Gastroesophageal sphincter (tissue), 4 donors: ENCODE data around the gene PPFIA4. TPM values are rescaled to one million over a fixed set of nuclear protein-coding genes. Genes with fewer than 3 reads are reported as not detected.

Experiments
- ATAC-seq: fragments of 150-250 bp; one replicate; pipeline ENCODE4 v1.9.1; 2016; ENCODE audit warnings: mild to moderate bottlenecking, moderate library complexity
- H3K27ac ChIP-seq, 4 donors: fragments of 200-600 bp; sonication (generic) in 3 of 4; 1 replicate in 3 of 4; 2 replicates in 1 of 4; pipeline ENCODE4 v1.5.1; 2016 to 2019
- H3K27me3 ChIP-seq: fragments of 200-600 bp; sonication (generic); one replicate; pipeline ENCODE4 v1.5.1; 2019
- H3K36me3 ChIP-seq, 2 donors: fragments of 200-600 bp; sonication (generic); one replicate each; pipeline ENCODE4 v1.5.1; 2019; ENCODE audit warnings: control low read depth in 1 of 2
- H3K4me1 ChIP-seq, 3 donors: fragments of 200-600 bp; sonication (generic); 1 replicate in 2 of 3; 2 replicates in 1 of 3; pipeline ENCODE4 v1.5.1; 2016 to 2019; ENCODE audit warnings: control low read depth in 2 of 3
- H3K4me3 ChIP-seq, 2 donors: fragments of 200-600 bp; sonication (generic); one replicate each; pipeline ENCODE4 v1.5.1; 2019; ENCODE audit warnings: mild to moderate bottlenecking in 1 of 2, moderate library complexity in 1 of 2
- H3K9me3 ChIP-seq, 3 donors: fragments of 200-600 bp; sonication (generic); one replicate each; pipeline ENCODE4 v1.5.1; 2017 to 2019; ENCODE audit warnings: control low read depth in 2 of 3
- EP300 ChIP-seq: sonication (generic); formaldehyde crosslinking; IDR thresholded peaks from one replicate; pipeline ENCODE4 v1.6.1; 2017; ENCODE audit warnings: antibody characterized with exemption, mild to moderate bottlenecking
- POLR2A ChIP-seq, 2 donors: fragments of 450-650 bp; IDR thresholded peaks; one replicate each; pipeline ENCODE4 v1.6.1; 2017; ENCODE audit warnings: antibody characterized with exemption in 2 of 2, mild to moderate bottlenecking in 2 of 2, moderate library complexity in 1 of 2
- POLR2AphosphoS5 ChIP-seq: sonication (generic); formaldehyde crosslinking; IDR thresholded peaks from one replicate; pipeline ENCODE4 v1.6.1; 2017; ENCODE audit warnings: antibody characterized with exemption
- WGBS, 2 donors: methylation state at CpG; one replicate each; pipeline ENCODE4 v1.1.5; 2018; ENCODE audit warnings: low coverage in 1 of 2; 5-methylcytosine and 5-hydroxymethylcytosine counted together
- total RNA-seq, 4 donors: library from RNA; depleted of rRNA; stranded (reverse); fragments of >200 nt; gene quantifications; one replicate each; pipeline ENCODE4 v1.1.0, GENCODE V29; 2016
- TF ChIP-seq, protein P1 (sequence below), 4 experiments: fragments of 200-600 bp in 2 of 4; fragments of 450-650 bp in 2 of 4; sonication (generic) in 1 of 4; IDR thresholded peaks; one replicate each; pipeline ENCODE4 v1.5.1; 2017 to 2019; ENCODE audit warnings: antibody characterized with exemption in 4 of 4, mild to moderate bottlenecking in 2 of 4, moderate library complexity in 2 of 4

Gene PPFIA4
- total RNA-seq, 4 donors from 2014 or later: 0.81 to 10.5 (median 1.7) TPM

DNA sequence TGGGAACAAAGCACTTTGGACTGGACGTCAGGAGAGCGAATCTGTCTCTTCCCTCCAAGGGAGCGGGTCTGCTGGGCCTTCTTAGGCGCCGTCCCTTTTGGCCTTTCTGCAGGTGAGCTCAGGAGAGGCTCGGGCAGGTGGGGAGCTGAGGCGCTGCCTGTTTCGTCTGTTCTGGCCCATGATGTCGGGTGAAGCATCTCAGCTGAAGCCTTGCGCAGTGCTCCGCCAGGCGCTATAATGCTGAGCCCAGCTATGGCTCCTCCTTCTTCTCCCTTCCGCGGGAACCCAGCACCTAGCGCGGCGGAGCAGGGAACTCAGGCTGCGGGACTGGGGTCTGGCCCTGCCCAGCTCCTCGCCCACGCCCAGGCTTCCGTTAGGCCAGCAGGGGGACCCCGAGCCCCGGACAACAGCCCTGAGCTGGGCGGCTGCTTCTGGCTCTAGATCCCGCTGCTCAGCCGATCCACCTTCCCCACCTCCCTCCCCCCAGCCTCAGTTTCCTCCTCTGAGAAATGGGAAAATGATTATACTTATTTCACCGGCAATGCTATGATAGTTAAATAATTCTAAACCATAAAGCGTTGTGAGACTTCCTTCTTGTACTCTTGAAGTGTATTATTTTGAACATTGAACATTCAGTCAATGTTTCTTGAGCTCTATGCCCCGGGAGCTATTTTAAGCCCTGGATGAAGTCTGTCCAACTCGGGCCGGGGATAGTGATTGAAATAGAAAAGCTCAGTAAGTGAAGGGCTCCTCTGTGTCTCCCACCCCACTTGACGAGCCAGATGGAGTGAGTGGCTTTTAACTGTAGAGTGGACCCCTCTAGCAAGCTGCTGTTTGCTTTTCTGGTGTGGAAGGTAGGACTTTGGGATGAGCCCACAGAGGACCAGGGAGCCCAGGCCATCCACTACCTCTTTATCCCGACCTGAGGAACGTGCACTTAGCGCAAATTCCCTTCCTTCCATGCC is 91.6 kb downstream of the PPFIA4 start:
- ATAC-seq: peak; percentile 88
- H3K4me3 ChIP-seq: no peak overlapping the region

DNA sequence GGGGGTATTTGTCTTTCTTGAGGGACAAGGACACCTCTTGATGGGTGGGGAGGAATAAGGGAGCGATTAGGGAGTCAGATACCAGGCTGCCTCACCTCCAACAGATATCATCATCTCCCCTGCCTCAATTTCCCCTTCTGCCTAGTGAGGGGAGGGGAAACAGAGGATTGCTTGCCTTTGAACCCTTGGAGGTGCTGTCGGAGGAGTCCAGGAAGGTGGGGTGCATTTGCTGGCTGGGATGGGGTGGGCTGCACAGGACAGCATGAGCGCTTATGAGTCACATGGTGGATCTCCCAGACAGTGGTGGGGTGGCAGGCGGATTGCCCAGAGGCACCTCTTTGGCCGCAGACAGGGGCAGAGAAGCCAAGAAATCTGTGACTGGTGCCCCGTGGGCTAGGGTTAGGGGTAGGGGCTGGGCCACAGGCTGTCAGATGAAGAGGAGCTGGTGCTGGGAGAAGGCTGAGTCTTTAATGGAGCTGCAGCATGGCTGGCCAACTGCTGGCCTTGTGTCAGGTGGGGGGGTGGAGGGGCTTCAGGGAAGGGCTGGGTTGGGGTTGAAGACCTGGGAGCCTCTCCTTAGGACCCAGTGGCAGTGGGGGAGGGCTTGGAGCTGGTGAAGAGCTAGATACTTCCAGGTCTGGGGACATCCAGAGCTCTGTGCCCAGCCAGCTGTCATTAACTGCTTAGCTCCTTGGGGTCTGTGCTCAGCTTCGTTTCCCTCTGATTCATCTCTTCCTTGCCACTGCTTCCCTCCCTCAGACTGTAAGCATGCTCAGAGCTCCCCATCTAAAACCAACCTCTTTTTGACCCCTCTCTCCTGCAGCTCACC is 94.2 kb downstream of the PPFIA4 start:
- Histone ChIP-seq H3K27me3 (peaks cover 94% of the 10 kb centered on the region), H3K9me3 (no peaks in the 10 kb centered on the region), H3K4me1 (peaks cover 0 to 9% (median 0%) of the 10 kb centered on the region in 3 donors), H3K36me3 (no peaks in the 10 kb centered on the region), H3K4me3 (no peak overlapping the region), H3K27ac (no peak overlapping the region)
- 52% methylated on average over 2 of the region's 7 CpGs; no CpG with 5 or more reads in 1 of the 2 donors for WGBS, 2 donors
- TF ChIP-seq POLR2AphosphoS5: no peak
- no peak for TF ChIP-seq POLR2A (IDR thresholded peaks at IDR 0.05)
- TF ChIP-seq, protein P1, sequence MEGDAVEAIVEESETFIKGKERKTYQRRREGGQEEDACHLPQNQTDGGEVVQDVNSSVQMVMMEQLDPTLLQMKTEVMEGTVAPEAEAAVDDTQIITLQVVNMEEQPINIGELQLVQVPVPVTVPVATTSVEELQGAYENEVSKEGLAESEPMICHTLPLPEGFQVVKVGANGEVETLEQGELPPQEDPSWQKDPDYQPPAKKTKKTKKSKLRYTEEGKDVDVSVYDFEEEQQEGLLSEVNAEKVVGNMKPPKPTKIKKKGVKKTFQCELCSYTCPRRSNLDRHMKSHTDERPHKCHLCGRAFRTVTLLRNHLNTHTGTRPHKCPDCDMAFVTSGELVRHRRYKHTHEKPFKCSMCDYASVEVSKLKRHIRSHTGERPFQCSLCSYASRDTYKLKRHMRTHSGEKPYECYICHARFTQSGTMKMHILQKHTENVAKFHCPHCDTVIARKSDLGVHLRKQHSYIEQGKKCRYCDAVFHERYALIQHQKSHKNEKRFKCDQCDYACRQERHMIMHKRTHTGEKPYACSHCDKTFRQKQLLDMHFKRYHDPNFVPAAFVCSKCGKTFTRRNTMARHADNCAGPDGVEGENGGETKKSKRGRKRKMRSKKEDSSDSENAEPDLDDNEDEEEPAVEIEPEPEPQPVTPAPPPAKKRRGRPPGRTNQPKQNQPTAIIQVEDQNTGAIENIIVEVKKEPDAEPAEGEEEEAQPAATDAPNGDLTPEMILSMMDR (IDR thresholded peaks at IDR 0.05): no peak
- TF ChIP-seq EP300: no peak
- no peak for ATAC-seq

More for the DNA sequence above, 91.6 kb downstream of the PPFIA4 start:
- peaks cover 68% of the 10 kb centered on the region for H3K27me3 ChIP-seq
- 8 to 30% methylated on average over 13 to 17 of the region's 35 CpGs for WGBS, 2 donors
- no peak for TF ChIP-seq POLR2AphosphoS5
- no peak for TF ChIP-seq EP300
- TF ChIP-seq, protein P1 (IDR thresholded peaks at IDR 0.05): peak in 3 of 4 experiments; percentile 71 to 89 (median 79)
- no peak for TF ChIP-seq POLR2A (IDR thresholded peaks at IDR 0.05)
- no peaks in the 10 kb centered on the region for H3K36me3 ChIP-seq
- peaks cover 0 to 9% (median 0%) of the 10 kb centered on the region in 3 donors for H3K4me1 ChIP-seq
- H3K27ac ChIP-seq: no peak overlapping the region
- no peaks in the 10 kb centered on the region for H3K9me3 ChIP-seq

DNA sequence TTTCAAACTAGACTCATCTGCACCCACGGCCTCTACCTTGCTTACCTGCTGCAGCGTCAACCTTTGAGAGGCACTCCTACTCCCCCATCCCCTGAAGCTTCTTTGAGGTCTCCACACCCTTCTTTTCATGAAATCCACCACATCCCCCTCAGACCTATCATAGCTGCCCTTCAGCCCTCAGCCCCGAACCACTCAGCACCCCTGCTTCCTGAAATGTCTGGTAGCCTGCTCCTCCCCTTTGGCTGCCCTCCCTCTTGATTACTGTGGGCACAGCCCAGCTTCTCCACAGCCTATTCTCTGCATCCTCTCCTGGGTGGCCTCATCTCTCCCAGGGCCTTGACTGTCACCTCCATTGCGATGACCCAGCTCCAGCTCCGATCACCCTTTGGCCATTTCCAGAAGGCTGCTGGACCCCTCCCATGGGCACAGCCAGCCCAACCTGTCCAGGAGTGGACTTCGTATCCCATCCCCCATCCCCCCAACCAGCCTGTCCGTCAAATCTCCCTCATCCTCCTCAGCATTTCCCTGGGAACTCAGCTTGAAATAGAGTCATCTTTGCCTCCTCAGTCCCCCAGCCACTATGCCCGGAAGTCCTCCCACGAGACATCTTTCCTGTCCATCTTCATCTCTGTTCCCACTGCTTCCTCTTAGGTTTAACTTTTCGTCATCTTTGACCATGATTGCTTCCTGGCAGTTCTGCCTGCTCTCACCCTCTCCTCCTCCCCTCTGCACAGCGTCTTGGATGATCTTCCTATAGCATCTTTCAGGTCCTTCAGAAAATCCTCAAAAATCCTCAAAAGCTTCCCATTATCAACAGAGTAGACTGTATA is 95.1 kb downstream of the PPFIA4 start:
- Histone ChIP-seq H3K4me3 (no peak overlapping the region), H3K27me3 (peaks cover 98% of the 10 kb centered on the region), H3K9me3 (no peaks in the 10 kb centered on the region), H3K36me3 (no peaks in the 10 kb centered on the region), H3K4me1 (peaks cover 0 to 15% (median 4%) of the 10 kb centered on the region in 3 donors), H3K27ac (no peak overlapping the region)
- TF ChIP-seq EP300: no peak
- TF ChIP-seq POLR2AphosphoS5: no peak
- TF ChIP-seq, protein P1 (IDR thresholded peaks at IDR 0.05): no peak
- no peak for TF ChIP-seq POLR2A (IDR thresholded peaks at IDR 0.05)
- WGBS, 2 donors: 62 to 77% methylated on average over 8 to 11 of the region's 11 CpGs
- no peak for ATAC-seq

DNA sequence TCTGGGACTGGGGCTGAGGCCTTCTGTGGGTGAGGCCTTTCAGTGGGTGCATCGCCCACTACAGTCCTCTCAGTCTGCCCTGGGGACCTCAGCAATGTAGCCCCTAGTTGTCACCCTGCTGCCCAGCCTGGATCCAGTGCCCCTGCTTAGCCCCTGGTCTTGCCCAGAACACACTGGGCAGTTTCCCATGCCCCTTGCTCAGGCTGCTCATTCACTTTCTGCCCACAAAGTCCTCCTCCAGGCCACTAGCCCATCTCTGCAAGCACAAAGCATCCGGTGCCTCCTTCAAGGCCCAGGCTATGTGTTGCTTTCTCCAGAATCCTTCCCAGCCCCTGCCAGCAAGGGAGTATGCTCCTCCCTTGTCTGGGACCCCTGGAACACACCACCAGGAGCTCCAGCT is 95.9 kb downstream of the PPFIA4 start:
- no peaks in the 10 kb centered on the region for H3K36me3 ChIP-seq
- no peak overlapping the region for H3K4me3 ChIP-seq
- peaks cover 0 to 23% (median 12%) of the 10 kb centered on the region in 3 donors for H3K4me1 ChIP-seq
- no peak for TF ChIP-seq EP300
- TF ChIP-seq POLR2AphosphoS5: no peak
- no peak for TF ChIP-seq POLR2A (IDR thresholded peaks at IDR 0.05)
- TF ChIP-seq, protein P1 (IDR thresholded peaks at IDR 0.05): no peak
- no peak overlapping the region for H3K27ac ChIP-seq
- peaks cover 99% of the 10 kb centered on the region for H3K27me3 ChIP-seq
- WGBS, 2 donors: 100% methylated on average over 1 of the region's 2 CpGs; no CpG with 5 or more reads in 1 of the 2 donors
- H3K9me3 ChIP-seq: no peaks in the 10 kb centered on the region
- ATAC-seq: no peak
